ENCODE data around the gene SLC22A6. TPM values are rescaled to one million over a fixed set of nuclear protein-coding genes. Genes with fewer than 3 reads are reported as not detected.

Gene SLC22A6
- total and polyA plus RNA-seq, 2 experiments from 2014 or later, result not detected

DNA sequence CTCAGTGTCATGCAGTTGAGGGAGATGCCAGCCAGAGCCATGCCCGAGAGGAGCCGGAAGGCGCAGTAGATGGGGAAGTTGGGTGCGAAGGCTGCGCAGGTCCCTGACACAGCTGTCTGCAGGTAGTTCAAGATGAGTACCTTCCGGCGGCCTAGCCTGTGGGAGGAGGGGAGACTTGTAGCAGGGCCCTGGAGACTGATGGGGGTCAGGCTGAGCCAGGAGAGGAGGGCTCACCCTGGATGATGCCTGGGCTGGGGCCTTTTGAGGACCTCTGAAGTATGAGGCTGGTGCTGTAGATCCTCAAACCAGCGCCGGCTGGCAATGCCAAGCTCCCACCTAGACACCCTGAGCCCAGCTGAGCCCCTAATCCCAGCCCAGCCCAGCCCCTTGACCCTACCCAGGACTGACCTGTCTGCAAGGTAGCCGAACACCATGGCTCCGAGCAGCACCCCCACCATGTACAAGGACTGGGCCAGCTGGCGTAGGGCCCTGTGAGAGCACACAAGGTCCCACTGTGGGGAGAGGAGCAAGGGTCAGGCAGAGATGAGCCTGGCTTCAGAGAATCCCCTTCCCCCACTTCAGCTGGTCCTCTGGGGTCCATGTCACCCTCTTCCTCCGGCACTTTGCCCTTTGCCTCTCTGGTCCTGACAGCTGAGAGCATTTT is 1.1 kb downstream of the SLC22A6 start:
- 66 to 73% methylated on average over 12 to 13 of the region's 13 CpGs for WGBS, 2 experiments (ENCODE audit: low coverage in 1 of 2, low lambda C conversion rate in 2 of 2, missing lambda C conversion rate in 2 of 2)
- Histone ChIP-seq H3K4me2 (ENCODE audit: unreplicated experiment) (no peak overlapping the region), H3K36me3 (ENCODE audit: low read depth) (no peaks in the 10 kb centered on the region), H3K4me1 (ENCODE audit: insufficient read depth) (no peaks in the 10 kb centered on the region), H3K4me3 (no peak overlapping the region), H4K20me1 (ENCODE audit: insufficient read depth) (no peaks in the 10 kb centered on the region), H3K9me2 (ENCODE audit: insufficient read depth) (no peaks in the 10 kb centered on the region), H3K79me2 (ENCODE audit: insufficient read depth) (no peaks in the 10 kb centered on the region), H3K27me3 (replicated peaks; ENCODE audit: insufficient read depth) (no peaks in the 10 kb centered on the region), H2AFZ (no peak overlapping the region), H3K9ac (no peak overlapping the region), H3F3A (ENCODE audit: insufficient read depth) (no peaks in the 10 kb centered on the region), H3K9me3 (ENCODE audit: low read depth) (no peaks in the 10 kb centered on the region), H3K27ac (no peak overlapping the region)
- TF ChIP-seq EZH2 (IDR thresholded peaks at IDR 0.05; ENCODE audit: insufficient read depth, poor library complexity, severe bottlenecking) (no peak), EZH2phosphoT487 (IDR thresholded peaks at IDR 0.05; ENCODE audit: insufficient read depth, low read depth) (no peak)
- DNase-seq, result no peak
- in situ Hi-C loops (cut with MboI), result no loop called here

DNA sequence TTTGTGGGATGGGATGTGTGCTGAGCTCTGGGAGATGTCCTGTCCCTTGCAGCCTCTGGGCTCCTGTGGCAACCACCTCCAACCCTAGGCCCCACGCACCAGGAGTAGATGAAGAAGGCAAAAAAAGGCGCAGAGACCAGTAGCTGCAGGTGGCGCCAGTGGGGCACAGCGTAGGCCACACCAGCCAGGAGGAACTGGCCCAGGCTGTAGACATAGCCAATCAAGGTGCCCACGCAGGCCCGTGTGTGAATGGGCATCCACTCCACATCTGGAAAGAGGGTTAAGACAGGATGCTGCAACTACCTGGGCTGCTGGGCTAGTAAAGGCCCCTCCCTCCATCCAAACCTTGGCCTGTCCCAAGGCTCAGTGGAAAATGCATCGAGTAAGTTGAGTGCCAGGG is 3.0 kb downstream of the SLC22A6 start:
- TF ChIP-seq EZH2phosphoT487 (IDR thresholded peaks at IDR 0.05; ENCODE audit: insufficient read depth, low read depth), result no peak
- TF ChIP-seq EZH2 (IDR thresholded peaks at IDR 0.05; ENCODE audit: insufficient read depth, poor library complexity, severe bottlenecking), result no peak
- H3K9me2 ChIP-seq (ENCODE audit: insufficient read depth), result no peaks in the 10 kb centered on the region
- H3K4me2 ChIP-seq (ENCODE audit: unreplicated experiment), result no peak overlapping the region
- 47 to 55% methylated on average over 7 of the region's 7 CpGs for WGBS, 2 experiments (ENCODE audit: low coverage in 1 of 2, low lambda C conversion rate in 2 of 2, missing lambda C conversion rate in 2 of 2)
- DNase-seq, result no peak
- H3K9me3 ChIP-seq (ENCODE audit: low read depth), result no peaks in the 10 kb centered on the region
- H3K4me3 ChIP-seq, result no peak overlapping the region
- H3K27me3 ChIP-seq (replicated peaks; ENCODE audit: insufficient read depth), result no peaks in the 10 kb centered on the region
- no peak overlapping the region for H2AFZ ChIP-seq
- no peak overlapping the region for H3K27ac ChIP-seq
- H3K36me3 ChIP-seq (ENCODE audit: low read depth), result no peaks in the 10 kb centered on the region
- no peaks in the 10 kb centered on the region for H3K4me1 ChIP-seq (ENCODE audit: insufficient read depth)
- in situ Hi-C loops (cut with MboI), result no loop called here
- no peaks in the 10 kb centered on the region for H4K20me1 ChIP-seq (ENCODE audit: insufficient read depth)
- no peaks in the 10 kb centered on the region for H3F3A ChIP-seq (ENCODE audit: insufficient read depth)
- no peaks in the 10 kb centered on the region for H3K79me2 ChIP-seq (ENCODE audit: insufficient read depth)
- H3K9ac ChIP-seq, result no peak overlapping the region

DNA sequence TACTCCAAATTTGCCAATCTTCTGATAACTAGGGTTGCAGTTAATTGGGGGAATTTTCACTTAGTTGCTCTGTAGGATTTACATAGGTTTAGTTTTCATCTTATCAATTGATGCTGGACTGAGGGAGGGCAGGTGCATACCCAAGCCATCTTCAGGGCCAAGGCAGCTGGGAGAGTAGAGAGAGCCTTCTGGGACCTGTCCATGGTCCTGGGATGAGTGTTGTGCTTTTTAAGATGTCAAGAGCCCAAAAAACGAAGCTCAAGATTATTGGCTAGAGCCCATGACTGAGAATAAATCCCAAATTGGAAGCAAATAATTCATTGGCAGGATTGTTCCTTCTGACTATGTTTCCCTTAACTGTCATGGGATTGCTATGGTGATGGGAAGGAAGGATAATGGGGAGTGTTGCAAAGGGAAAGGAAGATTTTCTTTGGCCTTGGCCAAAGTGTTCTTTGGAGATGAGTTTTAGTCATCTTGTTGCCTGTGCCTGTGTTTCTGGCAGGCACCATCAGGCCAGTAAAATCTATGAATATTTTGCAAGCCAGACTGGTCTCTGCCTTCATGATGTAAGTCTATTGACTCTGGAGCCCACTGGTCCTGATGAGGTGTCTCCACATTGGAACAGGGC is 4.5 kb downstream of the SLC22A6 start:
- DNase-seq, result peak; percentile 30

DNA sequence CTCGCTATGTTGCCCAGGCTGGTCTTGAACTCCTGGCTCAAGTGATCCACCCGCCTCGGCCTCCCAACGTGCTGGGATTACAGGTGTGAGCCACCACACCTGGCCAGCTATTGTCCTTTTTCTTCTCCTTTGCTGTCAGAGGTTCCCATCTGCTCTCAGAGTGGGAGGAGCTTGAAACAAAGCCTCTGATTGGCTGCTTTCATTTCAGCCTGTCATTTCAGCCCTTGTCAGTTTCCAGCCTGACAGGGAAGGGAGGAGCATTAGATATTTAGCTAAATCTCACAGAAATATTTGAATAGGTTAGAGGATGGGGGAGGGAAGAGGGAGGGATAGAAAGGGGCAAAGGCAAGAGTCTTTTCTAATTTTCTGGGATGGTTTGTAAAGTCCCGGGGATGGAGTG is 8.7 kb downstream of the SLC22A6 start:
- H3K9me2 ChIP-seq (ENCODE audit: insufficient read depth), result no peaks in the 10 kb centered on the region
- H4K20me1 ChIP-seq (ENCODE audit: insufficient read depth), result no peaks in the 10 kb centered on the region
- no peak overlapping the region for H2AFZ ChIP-seq
- no peaks in the 10 kb centered on the region for H3K9me3 ChIP-seq (ENCODE audit: low read depth)
- in situ Hi-C loops (cut with MboI), result no loop called here
- no peak overlapping the region for H3K9ac ChIP-seq
- TF ChIP-seq EZH2 (IDR thresholded peaks at IDR 0.05; ENCODE audit: insufficient read depth, poor library complexity, severe bottlenecking), result no peak
- no peak for TF ChIP-seq EZH2phosphoT487 (IDR thresholded peaks at IDR 0.05; ENCODE audit: insufficient read depth, low read depth)
- no peaks in the 10 kb centered on the region for H3K79me2 ChIP-seq (ENCODE audit: insufficient read depth)
- WGBS, 2 experiments (ENCODE audit: low coverage in 1 of 2, low lambda C conversion rate in 2 of 2, missing lambda C conversion rate in 2 of 2), result 27 to 29% methylated on average over 5 of the region's 5 CpGs
- H3K27ac ChIP-seq, result no peak overlapping the region
- no peaks in the 10 kb centered on the region for H3K27me3 ChIP-seq (replicated peaks; ENCODE audit: insufficient read depth)
- no peaks in the 10 kb centered on the region for H3F3A ChIP-seq (ENCODE audit: insufficient read depth)
- H3K4me1 ChIP-seq (ENCODE audit: insufficient read depth), result no peaks in the 10 kb centered on the region
- H3K4me3 ChIP-seq, result no peak overlapping the region
- no peaks in the 10 kb centered on the region for H3K36me3 ChIP-seq (ENCODE audit: low read depth)
- H3K4me2 ChIP-seq (ENCODE audit: unreplicated experiment), result no peak overlapping the region
- no peak for DNase-seq

More for the DNA sequence above, 4.5 kb downstream of the SLC22A6 start:
- in situ Hi-C loops (cut with MboI), result no loop called here
- Histone ChIP-seq H3K27ac (no peak overlapping the region), H3K36me3 (ENCODE audit: low read depth) (no peaks in the 10 kb centered on the region), H3K4me3 (no peak overlapping the region), H2AFZ (no peak overlapping the region), H3K27me3 (replicated peaks; ENCODE audit: insufficient read depth) (no peaks in the 10 kb centered on the region), H3K4me2 (ENCODE audit: unreplicated experiment) (no peak overlapping the region), H3K9ac (no peak overlapping the region), H3K4me1 (ENCODE audit: insufficient read depth) (no peaks in the 10 kb centered on the region), H3K9me2 (ENCODE audit: insufficient read depth) (no peaks in the 10 kb centered on the region), H4K20me1 (ENCODE audit: insufficient read depth) (no peaks in the 10 kb centered on the region), H3K9me3 (ENCODE audit: low read depth) (no peaks in the 10 kb centered on the region), H3K79me2 (ENCODE audit: insufficient read depth) (no peaks in the 10 kb centered on the region), H3F3A (ENCODE audit: insufficient read depth) (no peaks in the 10 kb centered on the region)
- no peak for TF ChIP-seq EZH2phosphoT487 (IDR thresholded peaks at IDR 0.05; ENCODE audit: insufficient read depth, low read depth)
- TF ChIP-seq EZH2 (IDR thresholded peaks at IDR 0.05; ENCODE audit: insufficient read depth, poor library complexity, severe bottlenecking), result no peak
- 0 to 2% methylated on average over 1 of the region's 1 CpG for WGBS, 2 experiments (ENCODE audit: low coverage in 1 of 2, low lambda C conversion rate in 2 of 2, missing lambda C conversion rate in 2 of 2)

Data from GM23248 (cell line).